ENCODE measurements around the gene RAB12.

DNA sequence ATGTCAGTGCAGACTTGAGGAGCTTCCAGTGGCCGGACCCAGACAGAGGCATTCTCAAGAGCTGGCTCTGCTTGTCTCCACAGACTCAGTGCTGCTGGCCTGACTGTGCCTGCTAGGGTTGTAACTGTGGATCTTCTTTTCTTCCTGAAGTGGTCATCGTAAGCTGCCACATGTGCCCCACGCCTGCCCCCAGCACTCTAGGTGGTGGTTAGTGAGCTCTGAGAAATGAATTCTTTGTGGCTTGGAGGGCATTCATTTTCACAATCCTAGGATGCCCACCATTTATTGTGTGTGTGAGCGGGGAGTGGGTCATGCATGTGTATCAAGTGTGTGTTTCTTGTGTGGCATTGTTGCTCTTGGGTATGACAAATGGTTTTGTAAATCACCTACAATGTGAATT lies 23.1 kb downstream of the RAB12 start:
- TF ChIP-seq, protein P1, sequence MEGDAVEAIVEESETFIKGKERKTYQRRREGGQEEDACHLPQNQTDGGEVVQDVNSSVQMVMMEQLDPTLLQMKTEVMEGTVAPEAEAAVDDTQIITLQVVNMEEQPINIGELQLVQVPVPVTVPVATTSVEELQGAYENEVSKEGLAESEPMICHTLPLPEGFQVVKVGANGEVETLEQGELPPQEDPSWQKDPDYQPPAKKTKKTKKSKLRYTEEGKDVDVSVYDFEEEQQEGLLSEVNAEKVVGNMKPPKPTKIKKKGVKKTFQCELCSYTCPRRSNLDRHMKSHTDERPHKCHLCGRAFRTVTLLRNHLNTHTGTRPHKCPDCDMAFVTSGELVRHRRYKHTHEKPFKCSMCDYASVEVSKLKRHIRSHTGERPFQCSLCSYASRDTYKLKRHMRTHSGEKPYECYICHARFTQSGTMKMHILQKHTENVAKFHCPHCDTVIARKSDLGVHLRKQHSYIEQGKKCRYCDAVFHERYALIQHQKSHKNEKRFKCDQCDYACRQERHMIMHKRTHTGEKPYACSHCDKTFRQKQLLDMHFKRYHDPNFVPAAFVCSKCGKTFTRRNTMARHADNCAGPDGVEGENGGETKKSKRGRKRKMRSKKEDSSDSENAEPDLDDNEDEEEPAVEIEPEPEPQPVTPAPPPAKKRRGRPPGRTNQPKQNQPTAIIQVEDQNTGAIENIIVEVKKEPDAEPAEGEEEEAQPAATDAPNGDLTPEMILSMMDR (IDR thresholded peaks at IDR 0.05; ENCODE audit: low read depth, low read length, poor library complexity, severe bottlenecking): no peak
- no peak for TF ChIP-seq EZH2phosphoT487 (IDR thresholded peaks at IDR 0.05; ENCODE audit: borderline replicate concordance, low read length)

All from DOHH2 (cell line).